ENCODE measurements around the gene CDC7.

CDC7 gene

DNA sequence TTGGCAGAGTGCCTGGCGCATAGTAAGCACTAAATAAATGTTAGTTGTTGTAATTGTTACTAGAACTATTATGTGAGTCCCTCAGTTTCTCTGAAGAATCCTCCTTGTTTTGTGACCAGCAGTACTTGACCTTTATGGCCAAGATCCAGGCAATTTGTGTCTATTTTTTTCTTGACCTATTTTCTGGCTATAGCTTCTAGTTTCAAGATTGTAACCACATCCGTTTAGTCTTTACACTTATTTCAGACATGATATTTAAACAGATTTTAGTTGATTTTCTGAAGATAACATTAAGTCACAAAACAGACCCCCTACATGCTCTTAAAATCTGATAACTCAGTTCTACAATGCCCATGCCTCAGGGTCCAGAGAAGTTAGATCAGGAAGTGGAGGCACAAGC, 50.3 kb downstream of the CDC7 start:
- TF ChIP-seq CEBPB (IDR thresholded peaks at IDR 0.05) (no peak), EP300 (IDR thresholded peaks at IDR 0.05; ENCODE audit: borderline replicate concordance) (no peak), RAD21 (IDR thresholded peaks at IDR 0.05; ENCODE audit: low read depth) (no peak), USF1 (IDR thresholded peaks at IDR 0.05) (no peak), CREB1 (IDR thresholded peaks at IDR 0.05; ENCODE audit: low read depth) (no peak), YY1 (IDR thresholded peaks at IDR 0.05; ENCODE audit: low read depth) (no peak), TAF1 (IDR thresholded peaks at IDR 0.05; ENCODE audit: low read depth) (no peak)

GRCh38 chr1:91552091-91552490, 51.4 kb downstream of the CDC7 start:
- TF ChIP-seq NFIC (IDR thresholded peaks at IDR 0.05) (no peak), EP300 (IDR thresholded peaks at IDR 0.05; ENCODE audit: borderline replicate concordance) (no peak), TCF12 (IDR thresholded peaks at IDR 0.05; ENCODE audit: low read depth) (no peak), MAX (IDR thresholded peaks at IDR 0.05) (no peak), EGR1 (IDR thresholded peaks at IDR 0.05) (no peak)

DNA sequence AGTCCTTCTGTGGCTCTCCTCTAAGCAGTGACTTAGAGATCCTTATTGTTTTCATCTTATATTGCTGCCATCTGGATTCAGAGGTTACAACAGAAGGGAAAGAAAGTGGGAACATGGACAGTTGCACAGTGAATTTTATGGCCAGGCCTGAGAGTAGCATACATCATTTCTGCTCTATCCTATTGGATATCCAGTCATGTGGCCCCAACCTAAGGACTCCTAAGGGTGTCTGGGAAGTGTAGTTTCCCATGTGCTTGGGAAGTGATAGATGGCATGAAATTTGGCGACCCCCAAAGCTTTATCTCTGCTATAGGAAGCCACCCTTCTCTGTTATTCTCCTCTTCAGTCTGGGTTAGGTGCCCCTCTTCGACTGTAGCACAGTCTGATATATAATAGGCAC, 51.9 kb downstream of the CDC7 start:
- TF ChIP-seq USF1 (IDR thresholded peaks at IDR 0.05) = peak; percentile 76
- no peak for TF ChIP-seq CEBPB (IDR thresholded peaks at IDR 0.05)

- TF ChIP-seq MAX (IDR thresholded peaks at IDR 0.05) (no peak), TAF1 (IDR thresholded peaks at IDR 0.05; ENCODE audit: low read depth) (no peak), EGR1 (IDR thresholded peaks at IDR 0.05) (no peak), RAD21 (IDR thresholded peaks at IDR 0.05; ENCODE audit: low read depth) (no peak), CREB1 (IDR thresholded peaks at IDR 0.05; ENCODE audit: low read depth) (no peak), EP300 (IDR thresholded peaks at IDR 0.05; ENCODE audit: borderline replicate concordance) (no peak)
These were observed 52.5 kb downstream of the CDC7 start for GRCh38 chr1:91553177-91553591.

GRCh38 chr1:91555074-91555730, 54.6 kb downstream of the CDC7 start:
- TF ChIP-seq, protein P1, sequence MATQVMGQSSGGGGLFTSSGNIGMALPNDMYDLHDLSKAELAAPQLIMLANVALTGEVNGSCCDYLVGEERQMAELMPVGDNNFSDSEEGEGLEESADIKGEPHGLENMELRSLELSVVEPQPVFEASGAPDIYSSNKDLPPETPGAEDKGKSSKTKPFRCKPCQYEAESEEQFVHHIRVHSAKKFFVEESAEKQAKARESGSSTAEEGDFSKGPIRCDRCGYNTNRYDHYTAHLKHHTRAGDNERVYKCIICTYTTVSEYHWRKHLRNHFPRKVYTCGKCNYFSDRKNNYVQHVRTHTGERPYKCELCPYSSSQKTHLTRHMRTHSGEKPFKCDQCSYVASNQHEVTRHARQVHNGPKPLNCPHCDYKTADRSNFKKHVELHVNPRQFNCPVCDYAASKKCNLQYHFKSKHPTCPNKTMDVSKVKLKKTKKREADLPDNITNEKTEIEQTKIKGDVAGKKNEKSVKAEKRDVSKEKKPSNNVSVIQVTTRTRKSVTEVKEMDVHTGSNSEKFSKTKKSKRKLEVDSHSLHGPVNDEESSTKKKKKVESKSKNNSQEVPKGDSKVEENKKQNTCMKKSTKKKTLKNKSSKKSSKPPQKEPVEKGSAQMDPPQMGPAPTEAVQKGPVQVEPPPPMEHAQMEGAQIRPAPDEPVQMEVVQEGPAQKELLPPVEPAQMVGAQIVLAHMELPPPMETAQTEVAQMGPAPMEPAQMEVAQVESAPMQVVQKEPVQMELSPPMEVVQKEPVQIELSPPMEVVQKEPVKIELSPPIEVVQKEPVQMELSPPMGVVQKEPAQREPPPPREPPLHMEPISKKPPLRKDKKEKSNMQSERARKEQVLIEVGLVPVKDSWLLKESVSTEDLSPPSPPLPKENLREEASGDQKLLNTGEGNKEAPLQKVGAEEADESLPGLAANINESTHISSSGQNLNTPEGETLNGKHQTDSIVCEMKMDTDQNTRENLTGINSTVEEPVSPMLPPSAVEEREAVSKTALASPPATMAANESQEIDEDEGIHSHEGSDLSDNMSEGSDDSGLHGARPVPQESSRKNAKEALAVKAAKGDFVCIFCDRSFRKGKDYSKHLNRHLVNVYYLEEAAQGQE (IDR thresholded peaks at IDR 0.05; ENCODE audit: low read depth) = no peak
- peak; percentile 47 for TF ChIP-seq RAD21 (IDR thresholded peaks at IDR 0.05; ENCODE audit: low read depth)
- no peak for TF ChIP-seq FOXM1 (IDR thresholded peaks at IDR 0.05; ENCODE audit: borderline replicate concordance, low read depth)

DNA sequence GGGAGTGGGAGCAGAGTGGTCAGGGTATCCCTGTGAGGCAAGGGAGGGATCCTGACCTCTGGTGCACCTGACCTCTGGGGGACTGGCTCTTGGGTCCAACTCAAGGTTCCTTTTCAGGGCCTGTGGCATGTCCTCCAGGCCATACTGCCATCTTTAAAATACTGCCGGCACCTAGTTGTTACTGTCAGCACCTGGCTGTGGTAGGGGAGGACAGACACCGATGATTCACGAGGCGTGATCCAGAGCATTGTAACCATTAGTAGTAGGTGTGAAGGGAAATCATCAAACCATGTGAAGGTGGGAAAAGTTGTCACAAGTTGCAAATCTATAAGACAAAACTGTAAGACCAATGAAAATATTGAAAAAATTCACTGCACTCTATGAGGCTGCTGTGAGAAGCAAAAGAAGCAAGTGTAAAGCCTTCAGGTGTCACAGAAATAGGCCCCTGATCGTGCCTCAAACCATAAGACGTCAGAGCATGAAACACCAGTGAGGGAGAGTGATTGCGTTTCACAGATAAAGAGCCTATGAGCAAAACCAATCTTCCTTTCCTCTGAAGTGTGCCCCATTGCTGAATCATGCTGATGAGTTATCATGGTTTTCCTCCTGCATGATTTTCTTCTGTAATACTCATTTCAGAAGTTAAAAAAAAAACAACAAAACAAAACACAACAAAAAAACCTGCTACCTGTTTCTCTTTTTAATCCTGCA, 55.3 kb downstream of the CDC7 start:
- TF ChIP-seq, protein P1 (IDR thresholded peaks at IDR 0.05; ENCODE audit: low read depth) = no peak
- TF ChIP-seq CEBPB (IDR thresholded peaks at IDR 0.05) (no peak), CREB1 (IDR thresholded peaks at IDR 0.05; ENCODE audit: low read depth) (no peak), MAX (IDR thresholded peaks at IDR 0.05) (no peak), TCF12 (IDR thresholded peaks at IDR 0.05; ENCODE audit: low read depth) (no peak), EGR1 (IDR thresholded peaks at IDR 0.05) (no peak), FOXM1 (IDR thresholded peaks at IDR 0.05; ENCODE audit: borderline replicate concordance, low read depth) (no peak), USF1 (IDR thresholded peaks at IDR 0.05) (no peak), TAF1 (IDR thresholded peaks at IDR 0.05; ENCODE audit: low read depth) (no peak), EP300 (IDR thresholded peaks at IDR 0.05; ENCODE audit: borderline replicate concordance) (no peak), YY1 (IDR thresholded peaks at IDR 0.05; ENCODE audit: low read depth) (no peak), NFIC (IDR thresholded peaks at IDR 0.05) (no peak), ZBTB7A (IDR thresholded peaks at IDR 0.05; ENCODE audit: low read depth) (no peak), TEAD4 (IDR thresholded peaks at IDR 0.05) (no peak), RAD21 (IDR thresholded peaks at IDR 0.05; ENCODE audit: low read depth) (no peak)

Measured in Ishikawa (cell line).